ENCODE measurements around the gene PARD3B.

GRCh38 chr2:205193125-205193835 lies 648.0 kb downstream of the PARD3B start:
- no peak for TF ChIP-seq EZH2 (IDR thresholded peaks at IDR 0.05; ENCODE audit: low read length, missing control alignments)
- no peak for TF ChIP-seq CTCF (conservative IDR thresholded peaks at IDR 0.05 in 1 of 2, IDR thresholded peaks at IDR 0.05 in 1 of 2; ENCODE audit: low read depth in 1 of 2, low read length in 2 of 2)

Data from fibroblast of lung (primary cell).